HepG2 (cell line): ENCODE data around the gene EIF5. TPM values are rescaled to one million over a fixed set of nuclear protein-coding genes. Genes with fewer than 3 reads are reported as not detected.
A peak's percentile ranks its signal among the peaks of the same experiment; 100 is the strongest.

ENCODE experiments used
- BORCS8-MEF2B ChIP-seq: sonication (generic); formaldehyde crosslinking; IDR thresholded peaks from 2 replicates; pipeline ENCODE4 v1.8.0; 2022; ENCODE audit warnings: mild to moderate bottlenecking, missing genetic modification reagents
- BRF2 ChIP-seq: sonication (generic); formaldehyde crosslinking; IDR thresholded peaks from 2 replicates; pipeline ENCODE4 v1.8.1; 2022; ENCODE audit warnings: mild to moderate bottlenecking, missing genetic modification reagents
- CCAR2 ChIP-seq: fragments of 200-400 bp; formaldehyde crosslinking; optimal IDR thresholded peaks from 2 replicates; pipeline ENCODE3; 2018; ENCODE audit warnings: low read depth, mild to moderate bottlenecking, low read length, moderate library complexity
- FOXC1 ChIP-seq: sonication (generic); formaldehyde crosslinking; IDR thresholded peaks from 2 replicates; pipeline ENCODE4 v1.8.0; 2022; ENCODE audit warnings: mild to moderate bottlenecking, missing genetic modification reagents, borderline replicate concordance
- HNRNPLL ChIP-seq: fragments of 200-400 bp; formaldehyde crosslinking; IDR thresholded peaks from 2 replicates; pipeline ENCODE4 v1.6.1; 2017; ENCODE audit warnings: mild to moderate bottlenecking, low read depth, low read length; ENCODE audit not compliant: poor library complexity, severe bottlenecking
- HOMEZ ChIP-seq: IDR thresholded peaks from 2 replicates; pipeline ENCODE4 v1.6.1; 2016; ENCODE audit warnings: low read depth
- MYC ChIP-seq: sonication (generic); formaldehyde crosslinking; IDR thresholded peaks from 2 replicates; pipeline ENCODE4 v1.9.0; 2021; ENCODE audit warnings: missing genetic modification reagents, borderline replicate concordance
- MZF1 ChIP-seq: sonication (generic); formaldehyde crosslinking; IDR thresholded peaks from 2 replicates; pipeline ENCODE4 v1.8.1; 2023; ENCODE audit warnings: mild to moderate bottlenecking, missing genetic modification reagents, borderline replicate concordance
- RFX3 ChIP-seq: IDR thresholded peaks from 2 replicates; pipeline ENCODE4 v1.6.1; 2016; ENCODE audit warnings: missing biosample characterization, missing genetic modification reagents
- SALL1 ChIP-seq: sonication (generic); formaldehyde crosslinking; IDR thresholded peaks from 2 replicates; pipeline ENCODE4 v1.8.0; 2022; ENCODE audit warnings: mild to moderate bottlenecking, missing genetic modification reagents
- SAP130 ChIP-seq: IDR thresholded peaks from 2 replicates; pipeline ENCODE4 v1.6.1; 2016; ENCODE audit warnings: low read depth
- SKI ChIP-seq: fragments of 450-650 bp; IDR thresholded peaks from one replicate; pipeline ENCODE4 v1.6.1; 2018; ENCODE audit warnings: mild to moderate bottlenecking; ENCODE audit not compliant: partially characterized antibody
- SNAPC2 ChIP-seq: sonication (generic); formaldehyde crosslinking; IDR thresholded peaks from 2 replicates; pipeline ENCODE4 v1.8.1; 2022; ENCODE audit warnings: mild to moderate bottlenecking, missing genetic modification reagents
- SRY ChIP-seq: sonication (generic); formaldehyde crosslinking; IDR thresholded peaks from 2 replicates; pipeline ENCODE4 v1.8.0; 2022; ENCODE audit warnings: mild to moderate bottlenecking, missing genetic modification reagents
- TRIM22 ChIP-seq: fragments of 450-650 bp; IDR thresholded peaks from 2 replicates; pipeline ENCODE4 v1.6.1; 2017
- ZFP36 ChIP-seq: fragments of 150-350 bp; IDR thresholded peaks from 2 replicates; pipeline ENCODE4 v1.6.1; 2018; ENCODE audit warnings: borderline replicate concordance, low read length, low read depth; ENCODE audit not compliant: partially characterized antibody
- ZNF235 ChIP-seq: sonication (generic); formaldehyde crosslinking; IDR thresholded peaks from 2 replicates; pipeline ENCODE4 v1.8.1; 2023; ENCODE audit warnings: mild to moderate bottlenecking, missing genetic modification reagents, borderline replicate concordance
- ZNF24 ChIP-seq: fragments of 450-650 bp; IDR thresholded peaks from 2 replicates; pipeline ENCODE4 v1.6.1; 2017; ENCODE audit warnings: antibody characterized with exemption, mild to moderate bottlenecking
- ZNF382 ChIP-seq: sonication (generic); formaldehyde crosslinking; IDR thresholded peaks from 2 replicates; pipeline ENCODE4 v1.5.0; 2020; ENCODE audit warnings: missing genetic modification reagents, mild to moderate bottlenecking, borderline replicate concordance
- ZNF605 ChIP-seq: sonication (generic); formaldehyde crosslinking; IDR thresholded peaks from 2 replicates; pipeline ENCODE4 v1.8.0; 2022; ENCODE audit warnings: mild to moderate bottlenecking, missing genetic modification reagents
- ZNF768 ChIP-seq: sonication (generic); formaldehyde crosslinking; IDR thresholded peaks from 2 replicates; pipeline ENCODE4 v1.4.0; 2020; ENCODE audit warnings: missing genetic modification reagents
- ZSCAN25 ChIP-seq: sonication (generic); formaldehyde crosslinking; IDR thresholded peaks from 2 replicates; pipeline ENCODE4 v1.8.0; 2022; ENCODE audit warnings: mild to moderate bottlenecking, missing genetic modification reagents
- polyA plus RNA-seq, 8 experiments: library from polyadenylated mRNA; depleted of rRNA in 3 of 8; stranded (reverse) in 7 of 8; unstranded in 1 of 8; fragments of >200 nt; fragmentation: Illumina TruSeq in 4 of 8; extraction: Trizol in 4 of 8; gene quantifications; 2 replicates each; pipeline versions ENCODE4 v1.2.1 to v1.2.3, GENCODE V29; 2011 to 2016; ENCODE audit warnings: low read depth in 4 of 8, missing spikeins in 1 of 8, mixed read lengths in 1 of 8; ENCODE audit not compliant: insufficient read depth in 1 of 8
- total RNA-seq, 5 experiments: library from RNA; depleted of rRNA; stranded (reverse); fragments of >200 nt; fragmentation: Illumina TruSeq; extraction: Trizol; gene quantifications; 2 replicates each; pipeline ENCODE4 v1.2.3, GENCODE V29; 2016; ENCODE audit warnings: low read depth in 1 of 5
- TF ChIP-seq, protein P1 (sequence below): sonication (generic); formaldehyde crosslinking; IDR thresholded peaks from 2 replicates; pipeline ENCODE4 v1.4.0; 2020; ENCODE audit warnings: missing genetic modification reagents, borderline replicate concordance
- TF ChIP-seq, protein P2 (sequence below): sonication (generic); formaldehyde crosslinking; IDR thresholded peaks from 2 replicates; pipeline ENCODE4 v1.4.0; 2020; ENCODE audit warnings: missing genetic modification reagents

EIF5 gene
- total and polyA plus RNA-seq, 2 of the 13 experiments (the other 11 are each of a cell fraction or from before 2014, with no cell fraction given), result 189 to 281 TPM

GRCh38 chr14:103315351-103315911 is 18.6 kb upstream of the EIF5 start (continued):
- TF ChIP-seq, protein P1, sequence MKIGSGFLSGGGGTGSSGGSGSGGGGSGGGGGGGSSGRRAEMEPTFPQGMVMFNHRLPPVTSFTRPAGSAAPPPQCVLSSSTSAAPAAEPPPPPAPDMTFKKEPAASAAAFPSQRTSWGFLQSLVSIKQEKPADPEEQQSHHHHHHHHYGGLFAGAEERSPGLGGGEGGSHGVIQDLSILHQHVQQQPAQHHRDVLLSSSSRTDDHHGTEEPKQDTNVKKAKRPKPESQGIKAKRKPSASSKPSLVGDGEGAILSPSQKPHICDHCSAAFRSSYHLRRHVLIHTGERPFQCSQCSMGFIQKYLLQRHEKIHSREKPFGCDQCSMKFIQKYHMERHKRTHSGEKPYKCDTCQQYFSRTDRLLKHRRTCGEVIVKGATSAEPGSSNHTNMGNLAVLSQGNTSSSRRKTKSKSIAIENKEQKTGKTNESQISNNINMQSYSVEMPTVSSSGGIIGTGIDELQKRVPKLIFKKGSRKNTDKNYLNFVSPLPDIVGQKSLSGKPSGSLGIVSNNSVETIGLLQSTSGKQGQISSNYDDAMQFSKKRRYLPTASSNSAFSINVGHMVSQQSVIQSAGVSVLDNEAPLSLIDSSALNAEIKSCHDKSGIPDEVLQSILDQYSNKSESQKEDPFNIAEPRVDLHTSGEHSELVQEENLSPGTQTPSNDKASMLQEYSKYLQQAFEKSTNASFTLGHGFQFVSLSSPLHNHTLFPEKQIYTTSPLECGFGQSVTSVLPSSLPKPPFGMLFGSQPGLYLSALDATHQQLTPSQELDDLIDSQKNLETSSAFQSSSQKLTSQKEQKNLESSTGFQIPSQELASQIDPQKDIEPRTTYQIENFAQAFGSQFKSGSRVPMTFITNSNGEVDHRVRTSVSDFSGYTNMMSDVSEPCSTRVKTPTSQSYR (CRISPR knock-in tag), result peak; percentile 33; the same call in 1 of the 2 replicates
- TF ChIP-seq ZNF382 (CRISPR knock-in tag) (no peak), ZFP36 (no peak), ZNF768 (CRISPR knock-in tag) (0 out of 2 replicates have a peak, but pooled peaks have one; percentile 22), HOMEZ (CRISPR knock-in tag) (no peak), BORCS8-MEF2B (CRISPR knock-in tag) (no peak), ZNF605 (no peak), TRIM22 (no peak), ZNF24 (no peak), MYC (CRISPR knock-in tag) (peak; percentile 24; the same call in 1 of the 2 replicates), SKI (peak; percentile 56), FOXC1 (CRISPR knock-in tag) (no peak), SAP130 (CRISPR knock-in tag) (peak; percentile 83), SRY (CRISPR knock-in tag) (peak; percentile 42; the same call in 1 of the 2 replicates), ZNF235 (CRISPR knock-in tag) (no peak), CCAR2 (no peak), RFX3 (CRISPR knock-in tag) (no peak), SNAPC2 (CRISPR knock-in tag) (no peak), SALL1 (CRISPR knock-in tag) (peak; percentile 70), HNRNPLL (no peak), ZSCAN25 (CRISPR knock-in tag) (no peak), BRF2 (CRISPR knock-in tag) (no peak), MZF1 (CRISPR knock-in tag) (no peak)
- TF ChIP-seq, protein P2, sequence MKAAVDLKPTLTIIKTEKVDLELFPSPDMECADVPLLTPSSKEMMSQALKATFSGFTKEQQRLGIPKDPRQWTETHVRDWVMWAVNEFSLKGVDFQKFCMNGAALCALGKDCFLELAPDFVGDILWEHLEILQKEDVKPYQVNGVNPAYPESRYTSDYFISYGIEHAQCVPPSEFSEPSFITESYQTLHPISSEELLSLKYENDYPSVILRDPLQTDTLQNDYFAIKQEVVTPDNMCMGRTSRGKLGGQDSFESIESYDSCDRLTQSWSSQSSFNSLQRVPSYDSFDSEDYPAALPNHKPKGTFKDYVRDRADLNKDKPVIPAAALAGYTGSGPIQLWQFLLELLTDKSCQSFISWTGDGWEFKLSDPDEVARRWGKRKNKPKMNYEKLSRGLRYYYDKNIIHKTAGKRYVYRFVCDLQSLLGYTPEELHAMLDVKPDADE (CRISPR knock-in tag), result no peak
